ENCODE data around the gene CLTCL1.

Gene CLTCL1

GRCh38 chr22:19193879-19194278 is 97.6 kb downstream of the CLTCL1 start:
- DNase-seq = no peak

GRCh38 chr22:19187716-19188563 is 103.6 kb downstream of the CLTCL1 start:
- no peak for DNase-seq

GRCh38 chr22:19184276-19184997 is 107.1 kb downstream of the CLTCL1 start:
- DNase-seq = no peak

- no peak for DNase-seq
These were observed 108.3 kb downstream of the CLTCL1 start for GRCh38 chr22:19183216-19183615.

- DNase-seq = no peak
These were observed 108.9 kb downstream of the CLTCL1 start for GRCh38 chr22:19182472-19183157.

GRCh38 chr22:19181786-19182471 is 109.6 kb downstream of the CLTCL1 start:
- no peak for DNase-seq

- DNase-seq = peak in 1 of 2 experiments; percentile 44
These were observed 110.6 kb downstream of the CLTCL1 start for GRCh38 chr22:19180740-19181410.

GRCh38 chr22:19180234-19180633 is 111.3 kb downstream of the CLTCL1 start:
- DNase-seq = no peak

GRCh38 chr22:19179497-19180048 is 111.9 kb downstream of the CLTCL1 start:
- peak in 1 of 2 experiments; percentile 38 for DNase-seq

- DNase-seq = peak; percentile 25 to 55
These were observed 112.6 kb downstream of the CLTCL1 start, which contains the start of gene SLC25A1 for GRCh38 chr22:19178657-19179496. Gene SLC25A1 (minus strand): TSS chr22:19178736. CDS start chr22:19178673, 63 bp downstream.

- no peak for DNase-seq
These were observed 113.4 kb downstream of the CLTCL1 start for GRCh38 chr22:19178065-19178656.

GRCh38 chr22:19177164-19178064 is 114.1 kb downstream of the CLTCL1 start:
- no peak for DNase-seq

- DNase-seq = no peak
These were observed 114.8 kb downstream of the CLTCL1 start for GRCh38 chr22:19176732-19177131.

- DNase-seq = no peak
These were observed 115.3 kb downstream of the CLTCL1 start for GRCh38 chr22:19176175-19176643.

GRCh38 chr22:19175602-19176174 is 115.8 kb downstream of the CLTCL1 start:
- DNase-seq = no peak

GRCh38 chr22:19175026-19175601 is 116.4 kb downstream of the CLTCL1 start:
- no peak for DNase-seq

GRCh38 chr22:19174106-19175025 is 117.2 kb downstream of the CLTCL1 start:
- no peak for DNase-seq
